Prostate gland (tissue), 2 donors: ENCODE measurements around the gene CLK4.

Experiments used
- CTCF ChIP-seq, 4 experiments: fragments of 200-600 bp in 2 of 4; fragments of 450-650 bp in 2 of 4; sonication (generic) in 2 of 4; IDR thresholded peaks; 1 replicate in 3 of 4; 2 replicates in 1 of 4; pipeline ENCODE4 v1.5.1; 2016 to 2019; ENCODE audit warnings: antibody characterized with exemption in 4 of 4, mild to moderate bottlenecking in 2 of 4, moderate library complexity in 2 of 4
- POLR2A ChIP-seq: fragments of 450-650 bp; IDR thresholded peaks from one replicate; pipeline ENCODE4 v1.6.1; 2016; ENCODE audit warnings: antibody characterized with exemption, mild to moderate bottlenecking
- POLR2AphosphoS5 ChIP-seq: sonication (generic); formaldehyde crosslinking; IDR thresholded peaks from one replicate; pipeline ENCODE4 v1.6.1; 2017; ENCODE audit warnings: antibody characterized with exemption

DNA sequence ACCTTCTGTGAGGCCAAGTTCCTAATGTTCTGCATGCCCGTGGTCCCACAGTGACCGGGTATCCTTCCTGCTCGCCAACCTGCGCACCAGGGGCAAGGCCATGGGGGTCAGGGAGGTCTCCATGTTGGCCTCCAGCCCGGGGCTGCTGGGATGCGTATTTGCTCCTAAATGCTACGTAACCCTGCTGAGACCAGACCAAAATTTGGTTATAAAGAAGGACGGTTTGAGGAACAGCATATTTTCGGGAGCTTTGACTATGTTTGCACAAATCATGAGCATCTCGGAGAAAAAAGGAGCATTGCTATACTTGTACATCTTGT lies 35.7 kb upstream of the CLK4 start:
- no peak for TF ChIP-seq CTCF (IDR thresholded peaks at IDR 0.05)
- TF ChIP-seq POLR2A, result no peak
- TF ChIP-seq POLR2AphosphoS5, result no peak
